ENCODE data around the gene POC5.

Gene POC5

GRCh38 chr5:75681125-75681830 lies 36.0 kb downstream of the POC5 start:
- TF ChIP-seq CTCF (IDR thresholded peaks at IDR 0.05; ENCODE audit: borderline replicate concordance, extremely low read depth, low read length, poor library complexity, severe bottlenecking), result peak; percentile 75
- no peak for TF ChIP-seq EZH2 (IDR thresholded peaks at IDR 0.05; ENCODE audit: borderline replicate concordance, low read depth, low read length, severe bottlenecking)
- Histone ChIP-seq H3K4me1 (ENCODE audit: insufficient read depth, low read length) (no peaks in the 10 kb centered on the region), H4K20me1 (ENCODE audit: insufficient read depth, low read length) (no peaks in the 10 kb centered on the region), H3K27ac (ENCODE audit: low read length) (no peak overlapping the region), H3K27me3 (ENCODE audit: insufficient read depth, low read length, poor library complexity) (no peaks in the 10 kb centered on the region), H3K9me3 (ENCODE audit: insufficient read depth, low read length, severe bottlenecking) (no peaks in the 10 kb centered on the region), H3K4me3 (ENCODE audit: low read depth in 1 of 2, low read length in 2 of 2) (no peak overlapping the region), H3K9ac (ENCODE audit: low read depth, low read length) (no peak overlapping the region), H3K4me2 (ENCODE audit: insufficient read depth, low read length) (no peak overlapping the region), H3K79me2 (ENCODE audit: insufficient read depth, low read length) (no peaks in the 10 kb centered on the region), H3K36me3 (ENCODE audit: insufficient read depth, low read length) (peaks cover 24% of the 10 kb centered on the region), H2AFZ (ENCODE audit: low read depth, low read length) (no peak overlapping the region)
- ATAC-seq (ENCODE audit: insufficient read depth, low read depth) (peak; percentile 70), DNase-seq (no peak)

- no peaks in the 10 kb centered on the region for H3K9me3 ChIP-seq (ENCODE audit: insufficient read depth, low read length, severe bottlenecking)
- ATAC-seq (ENCODE audit: insufficient read depth, low read depth) (no peak), DNase-seq (no peak)
- H3K4me1 ChIP-seq (ENCODE audit: insufficient read depth, low read length), result no peaks in the 10 kb centered on the region
- H3K4me2 ChIP-seq (ENCODE audit: insufficient read depth, low read length), result no peak overlapping the region
- peaks cover 27% of the 10 kb centered on the region for H3K36me3 ChIP-seq (ENCODE audit: insufficient read depth, low read length)
- no peak for TF ChIP-seq EZH2 (IDR thresholded peaks at IDR 0.05; ENCODE audit: borderline replicate concordance, low read depth, low read length, severe bottlenecking)
- TF ChIP-seq CTCF (IDR thresholded peaks at IDR 0.05; ENCODE audit: borderline replicate concordance, extremely low read depth, low read length, poor library complexity, severe bottlenecking), result no peak
- no peak overlapping the region for H3K9ac ChIP-seq (ENCODE audit: low read depth, low read length)
- no peak overlapping the region for H3K27ac ChIP-seq (ENCODE audit: low read length)
- H3K4me3 ChIP-seq (ENCODE audit: low read depth in 1 of 2, low read length in 2 of 2), result no peak overlapping the region
- H3K27me3 ChIP-seq (ENCODE audit: insufficient read depth, low read length, poor library complexity), result no peaks in the 10 kb centered on the region
- no peak overlapping the region for H2AFZ ChIP-seq (ENCODE audit: low read depth, low read length)
- no peaks in the 10 kb centered on the region for H3K79me2 ChIP-seq (ENCODE audit: insufficient read depth, low read length)
- H4K20me1 ChIP-seq (ENCODE audit: insufficient read depth, low read length), result no peaks in the 10 kb centered on the region
Observed at GRCh38 chr5:75678155-75678554, 39.1 kb downstream of the POC5 start.

GRCh38 chr5:75677607-75678006 lies 39.6 kb downstream of the POC5 start:
- no peak overlapping the region for H3K4me3 ChIP-seq (ENCODE audit: low read depth in 1 of 2, low read length in 2 of 2)
- H3K4me1 ChIP-seq (ENCODE audit: insufficient read depth, low read length), result no peaks in the 10 kb centered on the region
- H3K27me3 ChIP-seq (ENCODE audit: insufficient read depth, low read length, poor library complexity), result no peaks in the 10 kb centered on the region
- H3K4me2 ChIP-seq (ENCODE audit: insufficient read depth, low read length), result no peak overlapping the region
- H2AFZ ChIP-seq (ENCODE audit: low read depth, low read length), result no peak overlapping the region
- no peak for TF ChIP-seq EZH2 (IDR thresholded peaks at IDR 0.05; ENCODE audit: borderline replicate concordance, low read depth, low read length, severe bottlenecking)
- TF ChIP-seq CTCF (IDR thresholded peaks at IDR 0.05; ENCODE audit: borderline replicate concordance, extremely low read depth, low read length, poor library complexity, severe bottlenecking), result no peak
- H3K9me3 ChIP-seq (ENCODE audit: insufficient read depth, low read length, severe bottlenecking), result no peaks in the 10 kb centered on the region
- no peak overlapping the region for H3K27ac ChIP-seq (ENCODE audit: low read length)
- no peaks in the 10 kb centered on the region for H4K20me1 ChIP-seq (ENCODE audit: insufficient read depth, low read length)
- H3K36me3 ChIP-seq (ENCODE audit: insufficient read depth, low read length), result peaks cover 30% of the 10 kb centered on the region
- no peaks in the 10 kb centered on the region for H3K79me2 ChIP-seq (ENCODE audit: insufficient read depth, low read length)
- ATAC-seq (ENCODE audit: insufficient read depth, low read depth), result no peak
- H3K9ac ChIP-seq (ENCODE audit: low read depth, low read length), result no peak overlapping the region
- DNase-seq, result no peak

All from DND-41 (cell line).